DMS79 (cell line): ENCODE data around the gene VEGFB.

ENCODE experiments used
- DNase-seq: peaks from one replicate; lab custom pipeline; 2025; lab: John Stamatoyannopoulos, UW

The VEGFB gene, protein sequence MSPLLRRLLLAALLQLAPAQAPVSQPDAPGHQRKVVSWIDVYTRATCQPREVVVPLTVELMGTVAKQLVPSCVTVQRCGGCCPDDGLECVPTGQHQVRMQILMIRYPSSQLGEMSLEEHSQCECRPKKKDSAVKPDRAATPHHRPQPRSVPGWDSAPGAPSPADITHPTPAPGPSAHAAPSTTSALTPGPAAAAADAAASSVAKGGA

DNA sequence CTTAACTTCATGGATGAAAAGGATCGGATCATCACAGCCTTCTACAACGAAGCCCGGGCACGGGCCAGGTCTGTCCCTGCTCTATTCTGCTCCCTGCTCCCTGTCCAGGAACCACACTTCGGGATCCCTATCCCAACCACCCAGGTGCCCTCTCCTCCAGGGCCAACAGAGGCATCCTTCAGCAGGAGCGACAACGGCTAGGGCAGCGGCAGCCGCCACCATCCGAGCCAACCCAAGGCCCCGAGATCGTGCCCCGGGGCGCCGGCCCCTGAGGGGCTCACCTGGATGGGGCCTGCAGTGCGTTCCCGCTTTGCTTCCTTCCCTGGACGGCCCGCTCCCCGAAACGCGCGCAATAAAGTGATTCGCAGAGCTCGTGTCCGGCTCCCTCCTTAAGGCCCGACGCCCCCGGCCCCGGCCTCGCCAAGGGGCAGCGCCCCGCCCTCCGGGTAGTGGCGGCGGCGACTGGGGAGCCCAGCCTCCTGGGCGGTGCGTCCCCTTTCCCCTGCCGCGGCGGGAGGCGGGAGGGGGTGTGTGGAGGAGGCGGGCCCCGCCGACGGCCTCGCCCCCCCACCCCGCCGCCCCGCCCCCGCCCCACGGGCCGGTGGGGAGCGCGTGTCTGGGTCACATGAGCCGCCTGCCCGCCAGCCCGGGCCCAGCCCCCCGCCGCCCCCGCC lies at the start of gene VEGFB:
Gene VEGFB (plus strand): TSS at position 672 of the 674 bp plus-strand sequence. CDS start 250 bp downstream, outside the sequence.
- DNase-seq = no peak

DNA sequence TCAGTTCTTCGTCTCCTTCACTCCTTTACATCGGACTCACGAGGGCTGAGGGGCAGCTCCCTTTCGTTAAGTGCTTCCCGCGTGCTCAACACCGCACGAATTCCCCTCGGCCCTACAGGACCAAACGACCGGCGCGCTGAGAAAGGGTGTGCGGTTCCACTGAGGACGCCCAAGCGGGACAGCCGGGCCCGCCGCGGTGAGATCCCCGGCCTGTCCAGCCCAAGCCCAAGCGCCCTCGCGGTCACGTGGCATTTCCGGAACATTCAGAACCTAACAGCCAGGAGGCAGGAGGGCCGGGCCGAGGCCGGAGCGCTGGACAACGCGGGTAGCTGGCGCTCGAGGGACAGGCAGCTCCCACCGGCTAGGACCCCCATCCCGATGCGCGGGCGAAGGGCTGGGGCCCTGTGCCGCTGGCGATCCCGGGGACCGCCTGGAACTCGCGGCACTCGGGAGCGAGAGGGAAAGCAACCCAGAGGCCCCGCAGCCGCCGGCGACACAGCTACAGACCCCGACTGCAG lies 49.1 kb upstream of the VEGFB start:
- no peak for DNase-seq

DNA sequence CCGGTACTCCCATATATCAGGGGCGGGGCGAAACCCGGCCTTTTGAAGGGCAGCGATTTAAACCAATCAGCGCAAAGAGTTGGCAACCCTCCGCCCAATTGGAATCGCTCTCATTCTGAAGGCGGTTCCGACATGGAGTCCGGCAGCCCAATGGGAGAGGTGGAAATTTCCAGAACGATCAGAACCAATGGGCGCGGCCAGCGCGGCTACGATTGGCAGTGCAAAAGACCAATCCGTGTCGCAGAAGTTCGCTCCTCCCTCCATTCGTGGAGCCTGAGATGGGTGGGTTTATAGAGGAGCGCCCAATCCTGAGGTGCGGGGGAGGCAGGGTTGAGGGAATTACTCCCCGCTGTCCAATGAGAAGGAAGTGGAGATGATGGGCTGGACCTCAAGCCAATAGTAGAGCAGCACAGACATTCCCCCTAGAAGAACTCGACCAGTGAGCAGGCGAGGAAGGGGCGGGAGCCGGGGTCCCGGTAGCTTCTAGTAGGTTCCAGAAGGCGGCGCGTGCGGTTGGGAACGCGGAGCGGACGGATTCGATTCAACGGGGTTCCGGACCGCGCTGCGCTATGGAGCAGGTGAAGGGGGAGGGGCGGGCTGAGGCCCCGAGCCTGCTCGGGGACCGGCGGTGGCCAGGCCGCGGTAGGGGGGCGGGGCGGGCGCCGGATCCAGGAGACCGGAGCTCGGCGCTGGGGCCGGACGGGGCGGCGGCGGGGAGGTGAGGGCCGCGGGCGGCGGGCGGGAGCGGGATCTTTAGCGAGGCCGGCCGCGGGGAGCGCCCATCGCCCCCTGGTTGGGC lies 48.5 kb upstream of the VEGFB start, which contains the start of gene STIP1:
Gene STIP1 (plus strand): TSS at position 479 of the 799 bp plus-strand sequence. CDS start 91 bp downstream, at position 570.
- DNase-seq = peak; percentile 100

DNA sequence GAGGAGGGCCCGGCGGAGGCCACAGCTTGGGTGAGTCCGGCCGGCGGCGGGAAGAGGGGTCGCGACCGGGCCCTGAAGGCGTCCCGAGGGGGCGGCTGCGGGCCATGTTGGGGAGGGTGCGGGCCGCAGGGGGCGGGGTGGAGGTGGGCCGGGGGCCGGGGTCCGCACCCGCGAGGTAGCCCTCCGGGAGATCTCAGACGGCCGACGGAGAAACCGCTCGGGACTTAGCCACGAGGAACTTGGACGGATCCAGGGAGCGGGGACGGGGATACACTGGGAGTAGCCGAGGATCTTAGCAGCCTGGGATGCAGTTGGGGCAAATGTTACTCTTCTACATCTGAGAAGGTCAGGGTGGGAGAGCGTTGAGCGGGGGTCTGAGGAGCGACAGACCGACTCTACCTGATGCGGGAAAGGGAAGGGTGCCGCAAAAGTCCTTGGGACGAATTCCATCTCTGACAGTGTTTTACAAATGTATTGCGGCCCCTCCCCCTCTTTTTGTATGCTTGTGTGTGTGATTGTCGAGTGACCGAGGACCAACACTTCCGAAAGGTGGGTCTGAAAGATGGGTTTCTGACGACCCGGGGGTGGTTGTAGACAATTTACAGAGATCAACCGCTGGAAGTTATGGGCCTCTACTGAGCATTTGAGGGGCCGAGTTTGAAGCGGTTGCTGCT lies 47.8 kb upstream of the VEGFB start:
- no peak for DNase-seq

DNA sequence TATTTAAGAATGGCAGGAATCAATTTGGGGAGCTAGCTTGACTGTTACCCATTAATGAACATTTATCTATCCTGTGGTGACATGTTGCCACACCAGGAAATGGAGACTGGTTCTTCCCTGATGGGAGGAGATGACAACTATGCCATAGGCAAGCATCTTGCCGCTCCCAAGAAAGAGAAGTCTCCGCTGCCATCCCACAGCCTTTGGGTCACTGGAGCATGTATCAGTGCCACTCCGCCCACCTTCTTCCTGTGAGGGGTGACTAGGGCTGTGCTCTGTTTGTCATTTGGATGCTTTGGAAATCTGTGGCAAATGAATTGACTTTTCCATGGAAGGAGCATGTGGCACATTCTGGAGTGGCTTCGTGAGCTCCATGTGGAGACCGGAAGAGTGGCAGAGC lies 42.0 kb upstream of the VEGFB start:
- no peak for DNase-seq

DNA sequence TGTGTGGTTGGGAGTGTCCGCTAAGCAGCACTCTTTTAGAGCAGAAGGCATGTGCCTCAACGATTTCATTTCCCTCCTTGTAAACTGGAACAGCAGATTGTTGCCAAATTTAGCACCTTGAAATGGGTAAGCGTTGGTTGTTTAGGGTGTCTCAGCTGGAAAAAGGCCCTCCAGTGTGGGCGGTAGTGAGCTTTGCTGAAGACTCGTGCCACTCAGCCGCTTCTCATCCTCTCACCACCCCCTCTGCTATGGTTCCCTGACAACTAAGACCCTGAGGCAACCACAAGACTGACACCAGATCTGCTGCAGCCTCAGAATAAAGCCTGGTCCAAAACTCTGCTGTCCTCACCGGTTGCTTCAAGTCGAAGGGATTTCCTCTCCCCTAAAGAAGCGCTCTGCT lies 37.8 kb upstream of the VEGFB start:
- DNase-seq = no peak

DNA sequence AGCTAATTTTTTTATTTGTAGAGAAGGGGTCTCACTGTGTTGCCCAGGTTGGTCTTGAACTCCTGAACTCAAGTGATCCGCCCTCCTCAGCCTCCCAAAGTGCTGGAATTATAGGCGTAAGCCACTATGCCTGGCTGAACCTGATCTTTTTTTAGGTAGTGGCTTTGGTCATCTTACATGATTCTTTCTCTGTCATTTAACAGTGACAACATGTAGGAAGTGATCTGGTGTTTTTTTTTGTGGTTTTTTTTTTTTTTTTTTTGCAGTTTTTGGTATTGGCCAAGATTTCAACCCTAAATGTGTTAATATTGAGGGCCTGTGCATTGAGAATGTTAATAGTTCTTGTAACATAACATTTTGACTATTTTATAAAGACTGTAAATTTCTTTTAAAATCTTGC lies 35.9 kb upstream of the VEGFB start:
- no peak for DNase-seq

DNA sequence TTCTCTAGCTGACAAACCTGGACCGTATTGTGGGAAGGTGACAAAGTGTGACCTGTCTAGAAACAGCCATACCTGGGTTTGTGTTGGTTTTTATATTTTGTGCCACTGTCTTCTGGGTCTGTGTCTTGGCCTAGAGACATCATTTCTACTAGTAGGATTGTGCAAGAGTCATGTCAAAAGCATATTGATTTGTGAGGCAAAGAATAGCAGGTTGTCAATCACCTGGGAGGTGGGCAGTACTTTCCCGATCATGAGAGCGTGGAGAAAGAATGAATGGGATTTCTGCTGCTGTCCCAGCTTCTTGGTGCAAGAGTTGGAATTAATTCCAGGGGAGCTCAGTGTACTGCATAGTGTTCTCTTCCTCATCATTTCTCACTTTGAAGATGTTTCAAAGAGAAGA lies 32.8 kb upstream of the VEGFB start:
- DNase-seq = no peak

DNA sequence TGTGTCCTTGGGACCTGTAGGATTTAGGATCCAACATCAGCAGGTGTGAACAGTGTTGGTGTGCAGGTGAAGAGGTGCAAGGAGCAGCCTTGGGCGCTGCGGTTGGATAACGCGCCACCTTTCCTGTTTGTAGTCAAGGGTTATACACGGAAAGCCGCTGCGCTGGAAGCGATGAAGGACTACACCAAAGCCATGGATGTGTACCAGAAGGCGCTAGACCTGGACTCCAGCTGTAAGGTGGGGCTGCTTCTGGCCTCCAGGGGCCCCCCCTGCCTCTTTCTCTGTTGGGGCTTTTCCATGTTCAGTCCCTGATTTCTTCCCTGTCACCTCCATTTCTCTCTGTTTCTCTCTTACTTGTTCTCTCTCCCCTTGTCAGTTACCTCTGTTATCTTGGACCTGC lies 31.4 kb upstream of the VEGFB start:
- DNase-seq = no peak

DNA sequence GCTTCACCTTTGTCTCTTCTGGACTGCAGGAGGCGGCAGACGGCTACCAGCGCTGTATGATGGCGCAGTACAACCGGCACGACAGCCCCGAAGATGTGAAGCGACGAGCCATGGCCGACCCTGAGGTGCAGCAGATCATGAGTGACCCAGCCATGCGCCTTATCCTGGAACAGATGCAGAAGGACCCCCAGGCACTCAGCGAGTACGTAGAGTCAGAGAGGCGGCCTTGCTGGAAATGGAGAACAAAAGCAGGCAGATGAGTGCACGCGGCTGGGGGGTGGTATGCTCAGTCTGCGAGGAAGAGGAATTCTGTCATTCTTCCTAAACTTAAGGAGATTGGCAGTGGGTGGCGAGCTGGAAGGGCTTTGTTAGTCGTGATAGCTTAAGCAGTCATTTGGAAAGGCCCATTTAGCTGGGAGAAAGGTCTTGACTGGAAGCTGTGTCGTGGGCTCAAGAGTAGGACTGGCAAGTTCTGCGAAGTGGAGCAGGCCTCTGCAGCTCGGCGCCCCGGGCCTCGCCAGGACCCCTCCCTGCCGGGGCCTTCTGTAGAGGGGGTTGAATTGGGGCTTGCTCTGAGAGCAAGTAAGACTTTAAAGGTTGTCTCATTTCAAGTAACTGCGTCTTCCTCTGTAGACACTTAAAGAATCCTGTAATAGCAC lies 30.8 kb upstream of the VEGFB start:
- no peak for DNase-seq

DNA sequence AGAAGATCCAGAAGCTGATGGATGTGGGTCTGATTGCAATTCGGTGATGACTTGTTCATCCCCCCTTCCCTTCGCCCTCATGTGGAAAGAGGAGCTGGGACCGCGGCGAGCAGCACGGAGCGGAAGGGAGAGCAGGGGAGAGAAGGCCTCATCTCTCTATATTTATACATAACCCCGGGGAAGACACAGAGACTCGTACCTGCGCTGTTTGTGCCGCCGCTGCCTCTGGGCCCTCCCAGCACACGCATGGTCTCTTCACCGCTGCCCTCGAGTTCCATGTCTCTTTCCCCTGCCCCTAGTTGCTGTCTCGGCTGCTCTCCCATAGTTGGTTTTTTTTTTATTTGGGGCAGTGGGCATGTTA lies 30.3 kb upstream of the VEGFB start:
- DNase-seq = no peak

DNA sequence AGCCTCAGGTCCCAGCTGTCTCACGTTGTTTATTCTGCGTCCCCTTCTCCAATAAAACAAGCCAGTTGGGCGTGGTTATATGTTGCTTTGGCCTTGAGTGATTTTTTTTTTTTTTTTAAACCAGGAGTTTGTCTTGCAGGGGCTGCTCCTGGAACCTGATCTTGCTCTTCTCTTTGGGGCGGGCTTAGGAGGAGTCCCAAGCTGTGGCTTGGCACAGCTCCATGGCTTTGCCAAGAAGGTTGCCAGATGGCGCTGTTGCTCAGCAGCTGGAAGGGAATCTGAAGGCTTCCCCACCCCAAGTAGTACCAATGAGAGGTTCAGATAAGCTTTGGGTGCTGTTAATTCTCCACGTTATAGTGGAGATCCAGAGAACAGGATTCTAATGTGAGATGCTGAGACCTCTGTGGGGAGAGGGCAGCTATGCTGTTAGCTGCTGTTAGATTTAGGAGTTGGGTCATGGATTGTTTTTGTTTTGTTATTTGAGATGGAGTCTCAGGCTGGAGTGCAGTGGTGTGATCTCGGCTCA lies 29.9 kb upstream of the VEGFB start:
- DNase-seq = peak; percentile 93

DNA sequence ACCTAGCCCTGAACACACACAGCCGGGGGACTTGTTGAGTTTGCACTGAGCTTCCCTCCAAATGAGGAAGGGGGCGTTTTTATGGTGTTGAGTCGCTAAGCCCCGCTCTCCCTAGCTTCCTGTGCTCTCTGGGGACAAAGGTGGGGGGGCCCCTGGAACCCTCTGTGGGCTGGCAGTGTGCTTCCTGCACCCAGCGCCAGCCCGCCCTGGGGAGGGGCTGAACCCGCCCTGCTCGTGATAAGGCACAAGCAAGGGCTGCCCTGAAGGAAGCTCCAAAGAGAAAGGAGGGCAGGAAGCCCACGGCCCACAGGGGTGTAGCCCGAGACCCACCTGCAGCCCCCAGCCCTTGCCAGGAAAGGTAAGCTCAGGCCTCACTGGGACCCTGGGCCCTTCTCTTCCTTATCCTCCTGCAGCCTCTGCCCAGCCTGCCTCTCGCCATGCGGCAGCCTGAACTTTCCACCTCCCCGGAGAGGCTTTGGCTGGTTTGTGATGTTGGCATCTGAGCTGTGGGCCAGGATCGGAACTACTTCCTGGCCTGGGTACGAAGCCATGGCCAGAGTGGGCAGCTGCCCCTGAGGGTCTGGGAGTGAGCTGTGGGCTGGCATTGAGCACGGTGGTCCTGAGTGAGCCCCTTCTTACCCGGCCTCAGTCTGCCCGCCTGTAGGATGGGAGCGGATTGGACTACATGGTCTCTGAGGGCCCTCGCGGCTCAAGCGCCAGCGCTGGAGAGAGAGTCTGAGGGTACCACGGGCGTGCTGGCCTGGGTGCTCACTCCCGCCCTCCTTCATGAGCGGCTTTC lies 27.7 kb upstream of the VEGFB start, which contains the start of gene FERMT3:
Gene FERMT3 (plus strand): TSS at position 265 of the 799 bp plus-strand sequence. CDS start 644 bp downstream, outside the sequence.
- no peak for DNase-seq

DNA sequence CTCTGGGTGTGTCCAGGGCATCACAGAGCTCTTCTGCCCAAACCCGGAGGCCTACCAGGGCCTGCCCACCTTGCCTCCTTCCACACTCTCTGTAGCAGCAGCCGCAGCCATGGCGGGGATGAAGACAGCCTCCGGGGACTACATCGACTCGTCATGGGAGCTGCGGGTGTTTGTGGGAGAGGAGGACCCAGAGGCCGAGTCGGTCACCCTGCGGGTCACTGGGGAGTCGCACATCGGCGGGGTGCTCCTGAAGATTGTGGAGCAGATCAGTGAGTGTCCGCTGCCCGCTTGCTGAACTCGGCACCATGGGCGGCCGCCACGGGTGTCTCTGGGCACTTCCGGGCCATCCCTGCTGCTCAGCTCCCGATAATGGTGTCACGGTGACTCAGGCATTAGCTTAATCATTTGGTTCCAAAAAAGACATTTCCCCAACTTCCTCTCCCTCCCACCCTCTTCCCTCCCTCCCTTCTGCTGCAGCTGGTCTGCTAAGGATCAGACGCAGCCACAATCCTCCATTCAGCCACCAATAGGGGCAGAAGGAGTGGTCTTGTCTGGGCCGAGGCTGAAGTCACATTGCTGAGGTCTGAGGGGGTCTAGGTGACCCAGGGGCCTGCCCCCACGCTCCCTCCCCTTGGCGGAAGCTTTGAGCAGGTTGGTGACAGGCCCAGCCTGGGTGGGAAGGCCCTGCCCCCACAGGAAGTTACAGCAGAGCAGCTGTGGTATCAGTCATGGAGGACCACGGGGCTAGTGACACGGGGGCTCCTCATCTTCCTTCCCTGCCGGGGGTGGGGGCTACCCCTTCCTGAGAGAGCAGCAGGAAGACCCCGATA lies 26.9 kb upstream of the VEGFB start:
- no peak for DNase-seq

DNA sequence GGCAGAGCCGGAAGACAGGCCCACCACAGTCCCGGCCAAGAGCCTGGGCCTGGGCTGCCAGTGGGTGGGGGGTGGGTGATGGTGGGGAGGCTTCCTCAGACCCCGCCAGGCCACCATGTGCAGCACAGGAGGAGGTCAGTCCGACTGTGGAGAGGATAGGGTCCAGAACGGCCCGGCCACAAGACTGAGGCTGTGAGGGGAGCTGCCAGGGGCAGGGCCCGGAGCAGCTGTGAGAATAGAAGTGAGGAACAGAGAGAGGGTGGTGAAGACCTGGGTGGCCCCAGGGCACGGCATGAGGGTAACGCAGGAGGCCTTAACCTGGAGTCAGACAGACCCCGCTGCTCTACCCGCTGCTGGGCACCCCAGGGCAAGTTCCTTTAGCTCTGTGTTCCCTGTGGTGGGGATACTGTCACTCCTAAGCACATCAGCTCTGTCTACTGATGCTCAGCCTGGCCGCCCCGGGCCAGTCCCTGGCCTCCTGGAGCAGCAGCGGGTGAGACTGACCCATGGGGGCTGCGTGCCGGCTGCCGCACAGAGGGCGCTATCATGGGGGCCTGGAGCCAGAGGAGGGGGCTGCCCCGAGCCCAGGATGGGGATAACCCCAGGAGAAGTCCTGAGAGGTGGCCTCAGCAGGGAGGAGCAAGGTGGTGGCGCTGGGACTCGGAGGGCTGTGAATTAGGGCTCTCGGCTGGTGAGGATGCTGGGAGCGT lies 26.1 kb upstream of the VEGFB start:
- no peak for DNase-seq

DNA sequence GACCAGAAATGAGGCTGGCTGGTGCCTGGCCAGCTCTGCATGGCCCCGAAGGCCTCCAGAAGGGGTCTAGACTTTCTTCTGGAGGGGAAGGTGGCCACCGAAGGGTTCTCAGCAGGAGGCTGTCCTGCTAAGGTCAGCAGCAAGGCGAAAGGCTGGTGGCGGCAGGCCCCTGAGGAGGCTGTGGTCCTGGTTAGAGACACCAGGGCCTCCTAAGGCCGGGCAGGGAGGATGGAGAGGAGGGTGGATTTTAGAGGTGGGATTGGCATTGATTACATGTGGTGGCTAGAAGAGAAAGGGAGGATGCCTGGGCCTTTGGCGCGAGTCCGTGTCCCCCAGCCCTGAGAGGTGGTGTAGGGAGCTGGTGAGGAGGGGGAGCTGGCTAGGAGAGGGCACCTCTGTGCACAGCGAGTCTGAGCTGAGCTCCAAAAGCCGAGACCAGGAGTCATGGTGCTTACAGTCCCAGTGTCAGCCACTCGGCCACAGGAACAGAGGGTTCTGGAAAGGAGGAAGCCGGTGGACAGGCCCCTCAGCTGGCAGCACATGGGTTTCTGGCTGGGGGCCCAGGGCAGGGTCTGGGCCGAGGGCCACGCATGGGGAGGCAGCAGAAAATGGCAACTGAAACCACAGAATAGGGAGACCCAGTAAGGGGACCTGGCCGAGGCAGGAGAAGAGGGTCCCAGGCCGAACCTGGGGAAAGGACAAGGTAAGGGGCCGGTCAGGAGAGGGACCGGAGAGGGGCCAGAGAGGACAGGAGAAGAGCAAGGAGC lies 25.4 kb upstream of the VEGFB start:
- DNase-seq = no peak

DNA sequence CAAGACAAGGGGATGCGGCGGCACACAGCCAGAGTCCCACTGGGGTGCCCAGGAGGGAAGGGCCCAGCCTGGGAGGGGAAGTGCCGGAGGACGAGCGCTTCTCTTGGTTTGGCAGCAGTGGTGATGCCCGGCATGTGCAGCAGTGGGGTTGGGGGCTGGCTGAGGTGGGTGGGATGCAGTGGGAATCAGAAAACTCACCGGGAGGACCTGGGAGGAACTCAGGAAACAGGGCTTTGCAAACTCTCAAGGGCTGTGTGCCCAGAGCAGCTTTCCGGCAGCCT lies 24.9 kb upstream of the VEGFB start:
- DNase-seq = no peak

DNA sequence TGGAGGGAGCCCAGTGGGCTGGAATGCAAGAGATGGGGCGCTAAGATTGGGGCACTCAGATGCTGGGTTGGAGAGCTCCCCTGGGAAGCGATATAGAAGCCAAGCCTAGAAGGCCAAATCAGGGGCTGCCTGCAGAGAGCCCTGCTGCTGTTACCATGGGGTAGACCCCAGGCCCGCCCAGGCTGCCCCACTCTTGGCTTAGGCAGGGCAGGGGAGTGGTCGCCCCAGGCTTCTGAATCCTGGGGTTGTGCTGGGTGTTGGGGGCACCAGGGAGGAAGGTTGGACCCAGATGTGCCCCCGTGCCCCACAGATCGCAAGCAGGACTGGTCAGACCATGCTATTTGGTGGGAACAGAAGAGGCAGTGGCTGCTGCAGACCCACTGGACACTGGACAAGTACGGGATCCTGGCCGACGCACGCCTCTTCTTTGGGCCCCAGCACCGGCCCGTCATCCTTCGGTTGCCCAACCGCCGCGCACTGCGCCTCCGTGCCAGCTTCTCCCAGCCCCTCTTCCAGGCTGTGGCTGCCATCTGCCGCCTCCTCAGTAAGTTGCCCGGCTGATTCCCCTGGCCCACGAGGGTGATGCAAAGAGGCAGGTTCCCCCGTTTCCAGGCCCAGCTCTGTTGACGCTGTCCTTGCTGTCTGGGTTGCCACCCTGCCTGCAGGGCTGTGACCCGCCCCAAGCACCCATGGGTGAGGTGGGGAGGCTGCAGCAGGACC lies 23.9 kb upstream of the VEGFB start:
- no peak for DNase-seq
